Measurements from ENCODE around the gene ZBTB8B. TPM values are rescaled to one million over a fixed set of nuclear protein-coding genes. Genes with fewer than 3 reads are reported as not detected.
"Not testable (repeated sequence)": the region's sequence is repeated elsewhere in the genome, so short reads cannot be mapped to it uniquely, and the experiment has no call there.

The ZBTB8B gene
- polyA plus RNA-seq, 4 donors, result 0.03 to 0.10 TPM; not detected in 2

DNA sequence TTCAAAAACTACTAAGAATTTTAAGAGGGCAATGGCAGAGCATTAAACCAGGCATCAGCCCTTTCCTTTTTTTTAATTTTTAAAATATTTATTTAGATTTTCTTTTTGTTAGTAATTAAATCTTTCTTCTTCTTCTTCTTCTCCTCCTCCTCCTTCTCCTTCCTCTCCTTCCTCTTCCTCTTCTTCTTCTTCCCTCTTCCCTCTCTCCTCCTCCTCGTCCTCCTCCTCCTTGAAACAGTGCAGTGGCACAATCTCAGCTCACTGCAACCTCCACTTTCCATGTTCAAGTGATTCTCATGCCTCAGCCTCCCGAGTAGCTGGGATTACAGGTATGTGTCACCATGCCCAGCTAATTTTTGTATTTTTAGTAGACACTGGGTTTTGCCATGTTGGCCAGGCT, 1.9 kb upstream of the ZBTB8B start:
- not testable (repeated sequence) for H3K36me3 ChIP-seq (ENCODE audit: control insufficient read depth in 3 of 3, insufficient read depth in 2 of 3, low read depth in 1 of 3, low read length in 3 of 3); H3K4me3 ChIP-seq (ENCODE audit: low read depth in 1 of 3, low read length in 3 of 3); DNase-seq; FAIRE-seq; H3K4me1 ChIP-seq (ENCODE audit: control insufficient read depth in 3 of 3, insufficient read depth in 2 of 3, low read depth in 1 of 3, low read length in 2 of 3); H3K27ac ChIP-seq (ENCODE audit: low read depth in 1 of 3, low read length in 2 of 3)
- H3K9me3 ChIP-seq (ENCODE audit: control insufficient read depth in 2 of 2, insufficient read depth in 1 of 2, low read depth in 1 of 2, low read length in 1 of 2), result peaks cover 0 to 21% of the 10 kb centered on the region in 2 donors
- peaks cover 0 to 34% (median 11%) of the 10 kb centered on the region in 3 donors for H3K27me3 ChIP-seq (ENCODE audit: control insufficient read depth in 3 of 3, insufficient read depth in 3 of 3, low read length in 3 of 3)
- 81 to 85% (median 84%) methylated on average over 2 of the region's 2 CpGs for WGBS, 3 donors

DNA sequence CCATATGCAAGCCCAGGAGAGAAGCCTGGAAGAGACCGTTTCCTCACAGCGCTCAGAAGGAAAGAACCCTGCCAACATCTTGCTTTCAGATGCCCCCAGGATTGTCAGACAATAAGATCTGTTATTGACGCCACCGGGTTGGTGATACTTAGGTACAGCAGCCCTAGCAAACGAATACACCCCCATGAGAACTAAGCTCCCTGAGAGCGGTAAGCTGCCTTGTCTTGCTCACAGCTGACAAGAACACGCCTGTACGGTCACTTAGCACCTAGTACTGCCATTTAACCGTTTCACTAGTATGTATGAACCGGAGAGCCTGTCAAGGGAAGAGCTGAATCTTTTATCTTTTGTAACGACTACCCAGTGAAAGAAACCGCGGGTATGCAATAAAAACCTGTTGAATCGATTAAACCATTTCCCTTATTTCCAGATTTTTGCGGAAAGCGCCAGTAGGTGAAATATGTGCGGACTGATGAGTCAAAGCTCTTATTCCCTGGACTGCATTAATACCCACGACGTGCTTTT, 619 bp upstream of the ZBTB8B start:
- H3K27ac ChIP-seq (ENCODE audit: low read depth in 1 of 3, low read length in 2 of 3), result no peak overlapping the region
- DNase-seq (peak in 1 of 2 donors; percentile 52), FAIRE-seq (no peak)
- 6 to 7% (median 7%) methylated on average over 19 of the region's 19 CpGs for WGBS, 3 donors
- no peaks in the 10 kb centered on the region for H3K36me3 ChIP-seq (ENCODE audit: control insufficient read depth in 3 of 3, insufficient read depth in 2 of 3, low read depth in 1 of 3, low read length in 3 of 3)
- H3K4me3 ChIP-seq (ENCODE audit: low read depth in 1 of 3, low read length in 3 of 3), result peak overlapping the region in 2 of 3 donors; percentile 27 to 51
- H3K27me3 ChIP-seq (ENCODE audit: control insufficient read depth in 3 of 3, insufficient read depth in 3 of 3, low read length in 3 of 3), result peaks cover 0 to 34% (median 11%) of the 10 kb centered on the region in 3 donors
- H3K9me3 ChIP-seq (ENCODE audit: control insufficient read depth in 2 of 2, insufficient read depth in 1 of 2, low read depth in 1 of 2, low read length in 1 of 2), result peaks cover 0 to 9% of the 10 kb centered on the region in 2 donors
- peaks cover 0 to 7% (median 0%) of the 10 kb centered on the region in 3 donors for H3K4me1 ChIP-seq (ENCODE audit: control insufficient read depth in 3 of 3, insufficient read depth in 2 of 3, low read depth in 1 of 3, low read length in 2 of 3)

DNA sequence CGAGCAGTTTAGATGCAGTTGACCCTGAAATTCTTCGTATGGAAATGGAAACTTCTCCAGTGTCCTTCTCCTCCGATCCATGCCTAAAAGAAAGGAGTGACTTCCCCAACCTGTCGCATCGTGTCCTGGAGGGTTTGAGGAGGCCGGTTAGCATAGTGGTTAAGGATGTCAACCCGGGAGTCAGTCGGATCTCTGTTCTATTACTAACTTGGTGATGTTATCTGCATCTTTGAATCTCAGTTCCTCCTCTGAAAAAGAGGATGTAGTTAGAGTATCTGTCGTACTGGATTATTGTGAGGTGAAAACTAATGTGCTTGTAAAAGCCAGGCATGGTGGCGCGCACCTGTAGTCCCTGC, 684 bp downstream of the ZBTB8B start:
- WGBS, 3 donors, result 34 to 41% (median 36%) methylated on average over 11 of the region's 11 CpGs
- Histone ChIP-seq H3K4me1 (ENCODE audit: control insufficient read depth in 3 of 3, insufficient read depth in 2 of 3, low read depth in 1 of 3, low read length in 2 of 3) (peaks cover 0 to 7% (median 0%) of the 10 kb centered on the region in 3 donors), H3K9me3 (ENCODE audit: control insufficient read depth in 2 of 2, insufficient read depth in 1 of 2, low read depth in 1 of 2, low read length in 1 of 2) (no peaks in the 10 kb centered on the region), H3K36me3 (ENCODE audit: control insufficient read depth in 3 of 3, insufficient read depth in 2 of 3, low read depth in 1 of 3, low read length in 3 of 3) (no peaks in the 10 kb centered on the region), H3K27me3 (ENCODE audit: control insufficient read depth in 3 of 3, insufficient read depth in 3 of 3, low read length in 3 of 3) (peaks cover 0 to 34% (median 11%) of the 10 kb centered on the region in 3 donors), H3K4me3 (ENCODE audit: low read depth in 1 of 3, low read length in 3 of 3) (peak overlapping the region in 1 of 3 donors; percentile 51), H3K27ac (ENCODE audit: low read depth in 1 of 3, low read length in 2 of 3) (no peak overlapping the region)
- FAIRE-seq, result no peak
- no peak for DNase-seq

DNA sequence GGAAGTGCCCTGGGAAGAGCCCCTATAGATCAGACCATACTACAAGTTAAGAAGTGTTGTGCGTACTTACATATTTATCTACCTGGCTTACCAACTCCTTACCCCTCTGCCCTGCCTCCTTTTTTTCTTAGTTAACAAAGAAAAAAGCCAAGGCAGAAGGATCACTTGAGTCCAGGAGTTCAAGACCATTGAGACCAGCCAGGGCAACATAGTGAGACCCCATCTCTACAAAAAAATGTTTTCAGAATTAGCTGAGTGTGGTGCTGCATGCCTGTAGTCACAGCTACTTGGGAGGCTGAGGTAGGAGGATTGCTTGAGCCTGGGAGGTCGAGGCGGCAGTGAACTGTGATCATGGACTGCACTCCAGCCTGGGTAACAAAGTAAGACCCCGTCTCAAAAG, 1.9 kb downstream of the ZBTB8B start:
- Histone ChIP-seq H3K27me3 (ENCODE audit: control insufficient read depth in 3 of 3, insufficient read depth in 3 of 3, low read length in 3 of 3) (peaks cover 0 to 34% (median 14%) of the 10 kb centered on the region in 3 donors), H3K9me3 (ENCODE audit: control insufficient read depth in 2 of 2, insufficient read depth in 1 of 2, low read depth in 1 of 2, low read length in 1 of 2) (no peaks in the 10 kb centered on the region), H3K36me3 (ENCODE audit: control insufficient read depth in 3 of 3, insufficient read depth in 2 of 3, low read depth in 1 of 3, low read length in 3 of 3) (no peaks in the 10 kb centered on the region), H3K27ac (ENCODE audit: low read depth in 1 of 3, low read length in 2 of 3) (no peak overlapping the region), H3K4me3 (ENCODE audit: low read depth in 1 of 3, low read length in 3 of 3) (no peak overlapping the region), H3K4me1 (ENCODE audit: control insufficient read depth in 3 of 3, insufficient read depth in 2 of 3, low read depth in 1 of 3, low read length in 2 of 3) (peaks cover 0 to 7% (median 0%) of the 10 kb centered on the region in 3 donors)
- DNase-seq, result no peak
- FAIRE-seq, result no peak
- 84 to 93% (median 86%) methylated on average over 4 of the region's 4 CpGs for WGBS, 3 donors

DNA sequence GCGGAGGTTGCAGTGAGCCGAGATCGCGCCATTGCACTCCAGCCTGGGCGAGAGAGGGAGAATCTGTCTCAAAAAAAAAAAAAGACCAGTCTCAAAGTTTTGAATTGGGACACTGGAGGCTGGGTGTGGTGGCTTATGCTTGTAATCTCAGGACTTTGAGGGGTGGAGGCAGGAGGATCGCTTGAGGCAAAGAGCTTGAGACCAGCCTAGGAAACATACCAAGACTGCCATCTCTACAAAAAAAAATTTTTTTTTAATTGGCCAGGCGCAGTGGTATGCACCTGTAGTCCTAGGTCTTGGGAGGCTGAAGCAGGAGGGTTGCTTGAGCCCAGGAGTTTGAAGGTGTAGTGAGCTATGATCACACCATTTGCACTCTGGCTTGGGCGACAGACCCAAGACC, 3.9 kb downstream of the ZBTB8B start:
- Histone ChIP-seq H3K27ac (ENCODE audit: low read depth in 1 of 3, low read length in 2 of 3) (no peak overlapping the region), H3K4me1 (ENCODE audit: control insufficient read depth in 3 of 3, insufficient read depth in 2 of 3, low read depth in 1 of 3, low read length in 2 of 3) (peaks cover 0 to 7% (median 0%) of the 10 kb centered on the region in 3 donors), H3K36me3 (ENCODE audit: control insufficient read depth in 3 of 3, insufficient read depth in 2 of 3, low read depth in 1 of 3, low read length in 3 of 3) (no peaks in the 10 kb centered on the region), H3K4me3 (ENCODE audit: low read depth in 1 of 3, low read length in 3 of 3) (no peak overlapping the region), H3K27me3 (ENCODE audit: control insufficient read depth in 3 of 3, insufficient read depth in 3 of 3, low read length in 3 of 3) (peaks cover 0 to 31% (median 13%) of the 10 kb centered on the region in 3 donors), H3K9me3 (ENCODE audit: control insufficient read depth in 2 of 2, insufficient read depth in 1 of 2, low read depth in 1 of 2, low read length in 1 of 2) (no peaks in the 10 kb centered on the region)
- FAIRE-seq, result no peak
- DNase-seq, result no peak
- 90 to 94% (median 91%) methylated on average over 8 of the region's 8 CpGs for WGBS, 3 donors

DNA sequence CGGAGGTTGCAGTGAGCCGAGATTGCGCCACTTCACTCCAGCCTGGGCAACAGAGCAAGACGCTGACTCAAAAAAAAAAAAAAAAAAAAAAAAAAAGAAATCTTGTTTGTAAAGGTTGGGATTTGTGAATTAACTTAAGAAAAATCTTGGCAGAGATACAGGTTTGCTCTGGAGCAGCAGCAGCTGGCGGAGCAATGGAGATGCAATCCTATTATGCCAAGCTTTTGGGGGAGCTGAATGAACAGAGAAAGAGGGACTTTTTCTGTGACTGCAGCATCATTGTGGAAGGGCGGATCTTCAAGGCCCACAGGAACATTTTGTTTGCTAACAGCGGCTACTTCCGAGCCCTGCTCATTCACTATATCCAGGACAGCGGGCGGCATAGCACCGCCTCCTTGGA, 5.6 kb downstream of the ZBTB8B start:
- Histone ChIP-seq H3K4me1 (ENCODE audit: control insufficient read depth in 3 of 3, insufficient read depth in 2 of 3, low read depth in 1 of 3, low read length in 2 of 3) (peaks cover 0 to 3% (median 0%) of the 10 kb centered on the region in 3 donors), H3K27me3 (ENCODE audit: control insufficient read depth in 3 of 3, insufficient read depth in 3 of 3, low read length in 3 of 3) (peaks cover 0 to 16% (median 13%) of the 10 kb centered on the region in 3 donors), H3K27ac (ENCODE audit: low read depth in 1 of 3, low read length in 2 of 3) (no peak overlapping the region), H3K9me3 (ENCODE audit: control insufficient read depth in 2 of 2, insufficient read depth in 1 of 2, low read depth in 1 of 2, low read length in 1 of 2) (no peaks in the 10 kb centered on the region), H3K36me3 (ENCODE audit: control insufficient read depth in 3 of 3, insufficient read depth in 2 of 3, low read depth in 1 of 3, low read length in 3 of 3) (no peaks in the 10 kb centered on the region), H3K4me3 (ENCODE audit: low read depth in 1 of 3, low read length in 3 of 3) (no peak overlapping the region)
- no peak for FAIRE-seq
- no peak for DNase-seq
- WGBS, 3 donors, result 83 to 89% (median 86%) methylated on average over 11 of the region's 11 CpGs

DNA sequence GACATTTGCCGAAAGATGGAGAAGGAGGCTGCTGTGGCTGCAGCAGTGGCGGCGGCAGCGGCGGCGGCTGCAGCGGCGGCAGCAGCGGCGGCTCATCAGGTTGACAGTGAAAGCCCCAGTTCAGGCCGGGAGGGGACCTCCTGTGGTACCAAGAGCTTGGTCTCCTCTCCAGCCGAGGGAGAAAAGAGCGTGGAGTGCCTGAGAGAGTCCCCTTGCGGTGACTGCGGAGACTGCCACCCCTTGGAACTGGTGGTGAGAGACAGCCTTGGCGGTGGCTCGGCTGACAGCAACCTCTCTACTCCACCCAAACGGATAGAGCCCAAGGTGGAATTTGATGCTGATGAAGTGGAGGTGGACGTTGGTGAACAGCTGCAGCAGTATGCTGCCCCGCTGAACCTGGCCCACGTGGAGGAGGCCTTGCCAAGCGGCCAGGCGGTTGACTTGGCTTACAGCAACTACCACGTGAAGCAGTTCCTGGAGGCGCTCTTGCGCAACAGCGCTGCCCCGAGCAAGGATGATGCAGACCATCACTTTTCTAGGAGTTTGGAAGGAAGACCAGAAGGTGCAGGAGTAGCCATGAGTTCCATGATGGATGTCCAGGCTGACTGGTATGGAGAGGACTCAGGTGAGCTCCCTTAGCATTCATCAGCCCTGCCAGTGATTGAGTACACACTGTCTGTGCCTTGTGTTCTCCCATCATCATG, 6.3 kb downstream of the ZBTB8B start:
- no peaks in the 10 kb centered on the region for H3K36me3 ChIP-seq (ENCODE audit: control insufficient read depth in 3 of 3, insufficient read depth in 2 of 3, low read depth in 1 of 3, low read length in 3 of 3)
- WGBS, 3 donors, result 67 to 79% (median 70%) methylated on average over 24 to 28 of the region's 28 CpGs
- H3K27ac ChIP-seq (ENCODE audit: low read depth in 1 of 3, low read length in 2 of 3), result no peak overlapping the region
- DNase-seq, result peak in 1 of 2 donors; percentile 19
- no peaks in the 10 kb centered on the region for H3K9me3 ChIP-seq (ENCODE audit: control insufficient read depth in 2 of 2, insufficient read depth in 1 of 2, low read depth in 1 of 2, low read length in 1 of 2)
- no peak for FAIRE-seq
- H3K4me3 ChIP-seq (ENCODE audit: low read depth in 1 of 3, low read length in 3 of 3), result no peak overlapping the region
- no peaks in the 10 kb centered on the region for H3K4me1 ChIP-seq (ENCODE audit: control insufficient read depth in 3 of 3, insufficient read depth in 2 of 3, low read depth in 1 of 3, low read length in 2 of 3)
- H3K27me3 ChIP-seq (ENCODE audit: control insufficient read depth in 3 of 3, insufficient read depth in 3 of 3, low read length in 3 of 3), result peaks cover 0 to 11% (median 9%) of the 10 kb centered on the region in 3 donors

DNA sequence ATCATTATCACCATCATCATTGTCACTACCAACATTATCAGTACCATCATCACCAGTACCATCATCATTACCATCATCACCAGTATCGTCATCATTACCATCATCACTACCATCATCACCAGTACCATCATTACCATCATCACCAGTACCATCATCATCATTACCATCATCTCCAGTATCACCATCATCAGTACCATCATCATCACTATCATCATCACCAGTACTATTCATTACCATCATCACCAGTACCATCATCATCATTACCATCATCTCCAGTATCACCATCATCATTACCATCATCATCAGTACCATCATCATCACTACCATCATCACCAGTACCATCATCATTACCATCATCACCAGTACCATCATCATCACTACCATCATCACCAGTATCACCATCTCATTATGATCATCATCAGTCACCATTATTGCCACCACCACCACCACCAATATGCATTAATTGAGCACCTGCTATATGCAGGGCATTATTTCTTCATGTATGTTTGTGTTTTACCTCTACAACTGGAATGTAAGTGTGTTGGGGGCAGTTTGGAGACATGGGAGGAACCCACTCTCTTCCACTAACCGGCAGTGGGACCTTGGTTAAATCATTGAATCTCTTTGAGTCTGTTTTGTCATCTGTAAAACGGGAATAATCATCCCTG, 7.0 kb downstream of the ZBTB8B start:
- no peaks in the 10 kb centered on the region for H3K36me3 ChIP-seq (ENCODE audit: control insufficient read depth in 3 of 3, insufficient read depth in 2 of 3, low read depth in 1 of 3, low read length in 3 of 3)
- WGBS, 3 donors, result 82 to 88% (median 85%) methylated on average over 3 of the region's 3 CpGs
- peaks cover 0 to 6% (median 2%) of the 10 kb centered on the region in 3 donors for H3K27me3 ChIP-seq (ENCODE audit: control insufficient read depth in 3 of 3, insufficient read depth in 3 of 3, low read length in 3 of 3)
- DNase-seq (no peak), FAIRE-seq (no peak)
- H3K4me1 ChIP-seq (ENCODE audit: control insufficient read depth in 3 of 3, insufficient read depth in 2 of 3, low read depth in 1 of 3, low read length in 2 of 3), result no peaks in the 10 kb centered on the region
- H3K9me3 ChIP-seq (ENCODE audit: control insufficient read depth in 2 of 2, insufficient read depth in 1 of 2, low read depth in 1 of 2, low read length in 1 of 2), result no peaks in the 10 kb centered on the region
- H3K4me3 ChIP-seq (ENCODE audit: low read depth in 1 of 3, low read length in 3 of 3), result no peak overlapping the region
- H3K27ac ChIP-seq (ENCODE audit: low read depth in 1 of 3, low read length in 2 of 3), result no peak overlapping the region

Data from small intestine (tissue), 7 donors.